Keratinocyte (primary cell): ENCODE data around the gene GRAMD2B.

Experiments used
- CTCF ChIP-seq, 3 experiments: IDR thresholded peaks in 1 of 3; conservative IDR thresholded peaks in 1 of 3; optimal IDR thresholded peaks in 1 of 3; 2 replicates in 2 of 3; 3 replicates in 1 of 3; pipeline versions ENCODE3 to v1.5.1; 2011; ENCODE audit warnings: low read length in 3 of 3, mild to moderate bottlenecking in 3 of 3, moderate library complexity in 2 of 3, control low read depth in 1 of 3, inconsistent platforms in 1 of 3; ENCODE audit not compliant: insufficient read depth in 2 of 3; ENCODE audit errors: extremely low read depth in 1 of 3
- EZH2 ChIP-seq: IDR thresholded peaks from one replicate; pipeline ENCODE4 v1.6.1; 2012; ENCODE audit warnings: inconsistent platforms, mild to moderate bottlenecking, low read length, moderate library complexity

GRCh38 chr5:126395198-126395597 is 28.0 kb upstream of the GRAMD2B start:
- TF ChIP-seq CTCF (optimal IDR thresholded peaks at IDR 0.05 in 1 of 3, IDR thresholded peaks at IDR 0.05 in 1 of 3, conservative IDR thresholded peaks at IDR 0.05 in 1 of 3; ENCODE audit: extremely low read depth in 1 of 3, insufficient read depth in 2 of 3, low read length in 3 of 3): no peak
- TF ChIP-seq EZH2: no peak
